ENCODE data around the gene HOXB4. TPM values are rescaled to one million over a fixed set of nuclear protein-coding genes. Genes with fewer than 3 reads are reported as not detected.

Gene HOXB4
- total and polyA plus RNA-seq, 5 donors from 2014 or later, result 0.16 to 2.9 (median 0.18) TPM; not detected in 2

- DNase-seq, result peak in 1 of 3 donors; percentile 51
- H3K9me3 Mint-ChIP-seq, result peaks cover 0 to 2% (median 0%) of the 10 kb centered on the region in 7 donors
- Histone ChIP-seq H3K36me3 (ENCODE audit: control insufficient read depth, insufficient read depth, low read length) (no peaks in the 10 kb centered on the region), H3K9me3 (ENCODE audit: control insufficient read depth in 2 of 2, low read length in 2 of 2) (no peaks in the 10 kb centered on the region), H3K4me1 (ENCODE audit: control insufficient read depth, insufficient read depth, low read length, poor library complexity, severe bottlenecking) (peaks cover 44% of the 10 kb centered on the region), H3K27me3 (ENCODE audit: control insufficient read depth, insufficient read depth, low read length) (peaks cover 53% of the 10 kb centered on the region), H3K4me3 (ENCODE audit: low read depth, low read length) (no peak overlapping the region), H3K27ac (ENCODE audit: insufficient read depth, low read length, poor library complexity, severe bottlenecking) (no peak overlapping the region)
- no peak overlapping the region for H3K27ac Mint-ChIP-seq
- H3K4me3 Mint-ChIP-seq, result peak overlapping the region; percentile 73 to 91 (median 82)
- H3K36me3 Mint-ChIP-seq, result peaks cover 3% of the 10 kb centered on the region
- H3K27me3 Mint-ChIP-seq, result peaks cover 88% of the 10 kb centered on the region
- H3K4me1 Mint-ChIP-seq, result peaks cover 8 to 52% (median 36%) of the 10 kb centered on the region in 4 donors
- no peak for ATAC-seq (ENCODE audit: low read depth in 2 of 2)
Measured at GRCh38 chr17:48596000-48596734, 18.0 kb upstream of the HOXB4 start.

- Mint-ChIP-seq H3K9me3 (no peaks in the 10 kb centered on the region), H3K36me3 (peaks cover under 1% of the 10 kb centered on the region), H3K4me3 (peak overlapping the region in 3 of 4 donors; percentile 6 to 57 (median 42)), H3K27ac (no peak overlapping the region), H3K4me1 (peaks cover 8 to 52% (median 36%) of the 10 kb centered on the region in 4 donors), H3K27me3 (peaks cover 88% of the 10 kb centered on the region)
- H3K4me3 ChIP-seq (ENCODE audit: low read depth, low read length), result no peak overlapping the region
- H3K36me3 ChIP-seq (ENCODE audit: control insufficient read depth, insufficient read depth, low read length), result no peaks in the 10 kb centered on the region
- peaks cover 44% of the 10 kb centered on the region for H3K4me1 ChIP-seq (ENCODE audit: control insufficient read depth, insufficient read depth, low read length, poor library complexity, severe bottlenecking)
- ATAC-seq (ENCODE audit: low read depth in 2 of 2), result no peak
- no peak for DNase-seq
- H3K27ac ChIP-seq (ENCODE audit: insufficient read depth, low read length, poor library complexity, severe bottlenecking), result no peak overlapping the region
- peaks cover 50% of the 10 kb centered on the region for H3K27me3 ChIP-seq (ENCODE audit: control insufficient read depth, insufficient read depth, low read length)
- H3K9me3 ChIP-seq (ENCODE audit: control insufficient read depth in 2 of 2, low read length in 2 of 2), result no peaks in the 10 kb centered on the region
Measured at GRCh38 chr17:48595278-48595999, 17.3 kb upstream of the HOXB4 start.

GRCh38 chr17:48594538-48595277 is 16.6 kb upstream of the HOXB4 start:
- no peaks in the 10 kb centered on the region for H3K9me3 Mint-ChIP-seq
- no peak for ATAC-seq (ENCODE audit: low read depth in 2 of 2)
- peaks cover 44% of the 10 kb centered on the region for H3K27me3 ChIP-seq (ENCODE audit: control insufficient read depth, insufficient read depth, low read length)
- H3K4me1 ChIP-seq (ENCODE audit: control insufficient read depth, insufficient read depth, low read length, poor library complexity, severe bottlenecking), result peaks cover 44% of the 10 kb centered on the region
- no peak for DNase-seq
- no peak overlapping the region for H3K27ac ChIP-seq (ENCODE audit: insufficient read depth, low read length, poor library complexity, severe bottlenecking)
- no peak overlapping the region for H3K27ac Mint-ChIP-seq
- no peaks in the 10 kb centered on the region for H3K36me3 Mint-ChIP-seq
- H3K4me3 ChIP-seq (ENCODE audit: low read depth, low read length), result no peak overlapping the region
- H3K9me3 ChIP-seq (ENCODE audit: control insufficient read depth in 2 of 2, low read length in 2 of 2), result no peaks in the 10 kb centered on the region
- H3K27me3 Mint-ChIP-seq, result peaks cover 88% of the 10 kb centered on the region
- H3K4me1 Mint-ChIP-seq, result peaks cover 8 to 52% (median 37%) of the 10 kb centered on the region in 4 donors
- no peaks in the 10 kb centered on the region for H3K36me3 ChIP-seq (ENCODE audit: control insufficient read depth, insufficient read depth, low read length)
- no peak overlapping the region for H3K4me3 Mint-ChIP-seq

DNA sequence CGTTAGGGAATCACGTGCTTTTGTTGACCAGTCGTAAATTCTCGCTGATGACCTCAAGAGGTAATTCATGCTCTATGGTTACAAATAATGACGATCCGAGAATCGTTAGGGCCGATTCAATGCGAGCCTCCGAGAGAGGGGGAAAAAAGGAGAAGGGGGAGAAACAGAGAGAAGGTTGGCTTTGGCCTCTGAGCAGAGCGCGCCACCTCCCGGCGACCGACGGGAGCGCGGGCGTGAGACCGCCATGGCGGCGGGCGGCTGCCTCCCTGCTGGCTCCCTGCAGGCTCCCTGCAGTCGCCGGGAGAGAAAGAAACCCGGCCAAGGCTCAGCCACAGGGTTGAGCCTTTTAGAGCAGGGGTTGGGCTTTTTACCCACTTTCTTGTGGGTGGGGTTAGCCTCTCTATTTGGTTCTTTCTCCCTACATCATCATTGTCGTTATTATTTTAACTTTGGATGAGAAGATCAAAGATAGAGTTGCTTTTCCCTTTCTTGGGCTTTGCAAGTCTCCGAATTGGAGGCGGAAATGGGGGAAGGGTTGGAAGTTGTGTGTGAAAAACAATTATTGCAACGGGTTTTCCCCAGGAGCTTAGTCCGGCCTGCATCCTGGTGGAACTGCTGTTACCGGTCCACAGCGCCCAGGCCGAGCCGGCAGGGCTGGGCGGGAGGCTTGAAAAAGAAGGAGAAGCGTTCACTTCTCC is 15.8 kb upstream of the HOXB4 start:
- H3K27ac Mint-ChIP-seq, result no peak overlapping the region
- Histone ChIP-seq H3K36me3 (ENCODE audit: control insufficient read depth, insufficient read depth, low read length) (no peaks in the 10 kb centered on the region), H3K9me3 (ENCODE audit: control insufficient read depth in 2 of 2, low read length in 2 of 2) (no peaks in the 10 kb centered on the region), H3K27me3 (ENCODE audit: control insufficient read depth, insufficient read depth, low read length) (peaks cover 39% of the 10 kb centered on the region), H3K4me1 (ENCODE audit: control insufficient read depth, insufficient read depth, low read length, poor library complexity, severe bottlenecking) (peaks cover 44% of the 10 kb centered on the region), H3K27ac (ENCODE audit: insufficient read depth, low read length, poor library complexity, severe bottlenecking) (no peak overlapping the region), H3K4me3 (ENCODE audit: low read depth, low read length) (peak overlapping the region; percentile 70)
- peaks cover 8 to 53% (median 37%) of the 10 kb centered on the region in 4 donors for H3K4me1 Mint-ChIP-seq
- peak; percentile 65 to 72 for ATAC-seq (ENCODE audit: low read depth in 2 of 2)
- peak; percentile 71 to 79 (median 77) for DNase-seq
- peaks cover 88% of the 10 kb centered on the region for H3K27me3 Mint-ChIP-seq
- peak overlapping the region; percentile 36 to 86 (median 79) for H3K4me3 Mint-ChIP-seq
- no peaks in the 10 kb centered on the region for H3K36me3 Mint-ChIP-seq
- no peaks in the 10 kb centered on the region for H3K9me3 Mint-ChIP-seq

DNA sequence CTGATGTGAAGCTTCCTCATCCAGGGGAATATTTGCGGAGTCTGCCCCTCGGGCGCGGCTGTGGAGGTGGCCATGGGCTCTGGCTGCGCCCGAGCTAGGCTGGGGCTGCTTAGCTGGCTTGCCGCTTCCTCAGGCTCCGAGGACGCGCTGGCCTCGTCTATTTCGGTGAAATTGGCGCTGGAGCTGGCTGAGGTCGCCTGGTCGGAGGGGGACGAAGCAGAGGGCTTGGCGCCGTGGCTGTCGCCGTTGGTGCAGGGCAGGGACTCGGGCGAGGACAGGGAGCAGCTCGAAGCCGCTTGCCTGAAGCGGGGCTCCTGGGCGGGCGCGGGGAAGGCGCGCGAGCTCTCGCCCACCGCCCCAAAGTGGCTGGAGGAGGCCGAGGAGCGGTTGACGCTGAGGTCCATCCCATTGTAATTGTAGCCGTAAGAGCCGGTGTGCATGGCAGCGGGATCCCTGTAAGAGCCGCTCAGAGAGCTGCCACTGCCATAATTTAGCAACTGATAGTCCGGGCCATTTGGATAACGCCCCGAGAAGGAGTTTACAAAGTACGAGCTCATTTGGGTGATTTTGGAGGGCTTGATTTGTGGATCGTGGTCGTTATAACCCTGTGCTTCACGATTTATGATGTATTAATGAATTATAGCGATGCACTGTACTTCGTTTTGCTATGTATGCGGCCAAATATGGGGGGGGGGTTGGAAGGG is 15.1 kb upstream of the HOXB4 start, which contains the start of gene HOXB5:
Gene HOXB5, minus strand, starts transcription at position 654 of the 704 bp plus-strand sequence. Its CDS starts 97 bp downstream, at position 557.
- peaks cover 8 to 48% (median 33%) of the 10 kb centered on the region in 4 donors for H3K4me1 Mint-ChIP-seq
- Histone ChIP-seq H3K27me3 (ENCODE audit: control insufficient read depth, insufficient read depth, low read length) (peaks cover 39% of the 10 kb centered on the region), H3K4me3 (ENCODE audit: low read depth, low read length) (peak within 1 kb of the TSS; percentile 70), H3K27ac (ENCODE audit: insufficient read depth, low read length, poor library complexity, severe bottlenecking) (no peak within 1 kb of the TSS), H3K9me3 (ENCODE audit: control insufficient read depth in 2 of 2, low read length in 2 of 2) (no peaks in the 10 kb centered on the region), H3K4me1 (ENCODE audit: control insufficient read depth, insufficient read depth, low read length, poor library complexity, severe bottlenecking) (peaks cover 42% of the 10 kb centered on the region), H3K36me3 (ENCODE audit: control insufficient read depth, insufficient read depth, low read length) (no peaks in the 10 kb centered on the region)
- H3K27me3 Mint-ChIP-seq, result peaks cover 88% of the 10 kb centered on the region
- no peak within 1 kb of the TSS for H3K27ac Mint-ChIP-seq
- H3K4me3 Mint-ChIP-seq, result peak within 1 kb of the TSS; percentile 80 to 91 (median 84)
- peak in 1 of 2 donors; percentile 17 for ATAC-seq (ENCODE audit: low read depth in 2 of 2)
- peak in 1 of 3 donors; percentile 33 for DNase-seq
- no peaks in the 10 kb centered on the region for H3K9me3 Mint-ChIP-seq
- no peaks in the 10 kb centered on the region for H3K36me3 Mint-ChIP-seq

GRCh38 chr17:48592577-48592976 is 14.4 kb upstream of the HOXB4 start:
- ATAC-seq (ENCODE audit: low read depth in 2 of 2), result no peak
- peaks cover 40% of the 10 kb centered on the region for H3K27me3 ChIP-seq (ENCODE audit: control insufficient read depth, insufficient read depth, low read length)
- H3K27me3 Mint-ChIP-seq, result peaks cover 88% of the 10 kb centered on the region
- peaks cover 4 to 42% (median 27%) of the 10 kb centered on the region in 4 donors for H3K4me1 Mint-ChIP-seq
- H3K27ac Mint-ChIP-seq, result no peak overlapping the region
- no peaks in the 10 kb centered on the region for H3K9me3 ChIP-seq (ENCODE audit: control insufficient read depth in 2 of 2, low read length in 2 of 2)
- DNase-seq, result no peak
- no peak overlapping the region for H3K4me3 ChIP-seq (ENCODE audit: low read depth, low read length)
- H3K36me3 Mint-ChIP-seq, result no peaks in the 10 kb centered on the region
- H3K36me3 ChIP-seq (ENCODE audit: control insufficient read depth, insufficient read depth, low read length), result no peaks in the 10 kb centered on the region
- peaks cover 35% of the 10 kb centered on the region for H3K4me1 ChIP-seq (ENCODE audit: control insufficient read depth, insufficient read depth, low read length, poor library complexity, severe bottlenecking)
- no peak overlapping the region for H3K27ac ChIP-seq (ENCODE audit: insufficient read depth, low read length, poor library complexity, severe bottlenecking)
- H3K4me3 Mint-ChIP-seq, result peak overlapping the region; percentile 80 to 91 (median 84)
- H3K9me3 Mint-ChIP-seq, result no peaks in the 10 kb centered on the region
